Pancreas (tissue), 10 donors: ENCODE data around the gene INHBB. TPM values are rescaled to one million over a fixed set of nuclear protein-coding genes. Genes with fewer than 3 reads are reported as not detected.
A peak's percentile ranks its signal among the peaks of the same experiment; 100 is the strongest.

ENCODE experiments used
- ATAC-seq, 4 donors: fragments of 200-7000 bp; cut with Tn5 transposase; one replicate each; pipeline versions ENCODE4 v1.8.0 to v1.9.1; 2020; ENCODE audit warnings: mild to moderate bottlenecking in 4 of 4, moderate library complexity in 4 of 4
- DNase-seq, 6 donors: peaks; one replicate each; pipeline ENCODE4 v3.0.0-alpha.2; 2020
- FAIRE-seq: peaks from 2 replicates; lab custom pipeline; 2012; peaks lifted over from hg19 to GRCh38; lab: Jason Lieb, UNC
- H3K27ac ChIP-seq, 4 donors: fragments of 200-600 bp; sonication (generic); 1 replicate in 3 of 4; 2 replicates in 1 of 4; pipeline versions ENCODE4 v1.5.0 to v1.8.0; 2020
- H3K27me3 ChIP-seq, 4 donors: fragments of 200-600 bp; one replicate each; pipeline ENCODE4 v1.8.0; 2021
- H3K36me3 ChIP-seq, 3 donors: fragments of 200-600 bp; sonication (generic) in 1 of 3; one replicate each; pipeline versions ENCODE4 v1.5.0 to v1.8.0; 2020 to 2021
- H3K4me1 ChIP-seq, 3 donors: fragments of 200-600 bp; one replicate each; pipeline ENCODE4 v1.8.0; 2021
- H3K4me3 ChIP-seq, 4 donors: fragments of 200-600 bp; sonication (generic) in 2 of 4; one replicate each; pipeline versions ENCODE4 v1.5.0 to v1.8.0; 2020 to 2021
- H3K9me3 ChIP-seq, 4 donors: fragments of 200-600 bp; one replicate each; pipeline ENCODE4 v1.8.0; 2021
- CTCF ChIP-seq, 4 donors: fragments of 200-600 bp; sonication (generic) in 3 of 4; IDR thresholded peaks; one replicate each; pipeline versions ENCODE4 v1.5.0 to v1.8.0; 2021; ENCODE audit warnings: antibody characterized with exemption in 4 of 4
- WGBS, 2 donors: extraction: QIAGEN DNeasy Blood & Tissue Kit; methylation state at CpG; one replicate each; pipeline ENCODE4 v1.1.7; 2013; 5-methylcytosine and 5-hydroxymethylcytosine counted together
- intact Hi-C, 3 donors: fragments of 100-400 bp; cut with DNase I; formaldehyde crosslinking; loops; one replicate each; pipeline versions ENCODE4 v1.11.1 to v1.14.2; 2022
- polyA plus RNA-seq, 2 donors: library from polyadenylated mRNA; stranded (reverse); fragments of 200-250 nt; gene quantifications; one replicate each; pipeline ENCODE4 v1.2.3, GENCODE V29; 2013
- total RNA-seq, 6 donors: library from RNA; stranded (reverse); fragmentation: NEBNext Ultra II Directional in 4 of 6; extraction: Animal tissue kit (Norgen Biotek cat#: 25700) in 4 of 6; gene quantifications; one replicate each; pipeline versions ENCODE4 v1.2.1 to v1.2.4, GENCODE V29; 2021 to 2023
- donor health status: healthy with polysubstance abuse.
- donor health status: DM: no; HTN: no; CAD: no; lungs with moderate emphysema.
- donor health status: DM: no; HTN: no; CAD: no.
- donor health status: control.
- donor health status: control.
- donor health status: Bipolar disorder and iron deficiency.
- donor health status: DM: yes; HTN: yes; CAD: no.
- donor health status: DM: no; HTN: no; CAD: no.
- donor health status: DM: no; HTN: no; CAD: no.
- donor health status: DM: yes; HTN: yes; CAD: no.

Gene INHBB
- total and polyA plus RNA-seq, 8 donors: 0.59 to 5.1 (median 2.5) TPM

GRCh38 chr2:120349440-120349921, 3.5 kb downstream of the INHBB start:
- WGBS, 2 donors: 89 to 93% methylated on average over 31 of the region's 31 CpGs
- H3K36me3 ChIP-seq: no peaks in the 10 kb centered on the region

GRCh38 chr2:120350080-120350479, 4.1 kb downstream of the INHBB start:
- 83 to 85% methylated on average over 17 of the region's 17 CpGs for WGBS, 2 donors
- peaks cover 0 to 10% (median 0%) of the 10 kb centered on the region in 4 donors for H3K27me3 ChIP-seq
- intact Hi-C loops: loop anchor here in 1 of 3 donors (10.0 kb wide), 1 partner anchor 165 kb away; no protein-coding TSS in a partner anchor
- H3K4me1 ChIP-seq: no peaks in the 10 kb centered on the region
- no peak overlapping the region for H3K27ac ChIP-seq
- FAIRE-seq (no peak), ATAC-seq (no peak), DNase-seq (no peak)
- TF ChIP-seq CTCF (IDR thresholded peaks at IDR 0.05): no peak
- H3K4me3 ChIP-seq: no peak overlapping the region
- H3K9me3 ChIP-seq: no peaks in the 10 kb centered on the region
- H3K36me3 ChIP-seq: no peaks in the 10 kb centered on the region

More at GRCh38 chr2:120349440-120349921, 3.5 kb downstream of the INHBB start:
- intact Hi-C loops: loop anchor here in 1 of 3 donors (10.0 kb wide), 1 partner anchor 175 kb away; no protein-coding TSS in a partner anchor
- H3K27me3 ChIP-seq: peaks cover 0 to 10% (median 0%) of the 10 kb centered on the region in 4 donors
- FAIRE-seq (no peak), DNase-seq (no peak), ATAC-seq (no peak)
- H3K4me1 ChIP-seq: peaks cover 0 to 3% (median 0%) of the 10 kb centered on the region in 3 donors
- H3K9me3 ChIP-seq: no peaks in the 10 kb centered on the region
- H3K27ac ChIP-seq: no peak overlapping the region
- H3K4me3 ChIP-seq: no peak overlapping the region
- no peak for TF ChIP-seq CTCF (IDR thresholded peaks at IDR 0.05)

- no peak overlapping the region for H3K4me3 ChIP-seq
- no peak for TF ChIP-seq CTCF (IDR thresholded peaks at IDR 0.05)
- H3K27me3 ChIP-seq: peaks cover 0 to 10% (median 0%) of the 10 kb centered on the region in 4 donors
- 89 to 93% methylated on average over 23 of the region's 23 CpGs for WGBS, 2 donors
- no peaks in the 10 kb centered on the region for H3K9me3 ChIP-seq
- H3K27ac ChIP-seq: no peak overlapping the region
- no peak for FAIRE-seq
- no peak for ATAC-seq
- peak in 1 of 6 donors; percentile 46 for DNase-seq
- H3K36me3 ChIP-seq: no peaks in the 10 kb centered on the region
- H3K4me1 ChIP-seq: no peaks in the 10 kb centered on the region
- intact Hi-C loops: loop anchor here in 1 of 3 donors (10.0 kb wide), 1 partner anchor 164 kb away; no protein-coding TSS in a partner anchor
These were observed 4.9 kb downstream of the INHBB start for GRCh38 chr2:120350801-120351320.

- TF ChIP-seq CTCF (IDR thresholded peaks at IDR 0.05): no peak
- FAIRE-seq: no peak
These were observed 7.0 kb downstream of the INHBB start for GRCh38 chr2:120352696-120353590.

More at GRCh38 chr2:120352696-120353590, 7.0 kb downstream of the INHBB start:
- no peaks in the 10 kb centered on the region for H3K9me3 ChIP-seq
- H3K36me3 ChIP-seq: no peaks in the 10 kb centered on the region
- intact Hi-C loops: loop anchor here in 1 of 3 donors (10.0 kb wide), 1 partner anchor 162 kb away; no protein-coding TSS in a partner anchor
- no peak overlapping the region for H3K27ac ChIP-seq
- DNase-seq (peak in 1 of 6 donors; percentile 31), ATAC-seq (no peak)
- H3K4me3 ChIP-seq: no peak overlapping the region
- no peaks in the 10 kb centered on the region for H3K4me1 ChIP-seq
- WGBS, 2 donors: 87 to 88% methylated on average over 15 of the region's 15 CpGs
- peaks cover 0 to 4% (median 0%) of the 10 kb centered on the region in 4 donors for H3K27me3 ChIP-seq
